BJ (cell line): ENCODE results near the gene ZNF423. TPM values are rescaled to one million over a fixed set of nuclear protein-coding genes. Genes with fewer than 3 reads are reported as not detected.

Experiments used
- CTCF ChIA-PET: fragments of 350-600 bp; formaldehyde crosslinking; extraction: SDS; loops from one replicate; lab custom pipeline; 2021; ENCODE audit warnings: antibody characterized with exemption, inconsistent platforms; lab: Yijun Ruan, JAX
- POLR2A ChIA-PET: fragments of 300-600 bp; sonication (Branson Sonifier 250); formaldehyde crosslinking; extraction: SDS; loops from one replicate; lab custom pipeline; 2021; ENCODE audit warnings: antibody characterized with exemption; lab: Charles Lee
- DNase-seq: peaks from one replicate; pipeline ENCODE4 v3.0.0-alpha.2; 2011; ENCODE audit warnings: low read depth
- H3K27me3 ChIP-seq: 2 replicates; pipeline ENCODE4 v1.6.0; 2011; ENCODE audit warnings: low read length; ENCODE audit not compliant: control insufficient read depth, insufficient read depth
- H3K36me3 ChIP-seq: 2 replicates; pipeline ENCODE4 v1.5.1; 2011; ENCODE audit warnings: low read length; ENCODE audit not compliant: control insufficient read depth, insufficient read depth
- H3K4me3 ChIP-seq: 2 replicates; pipeline ENCODE4 v1.5.1; 2011; ENCODE audit warnings: low read depth, mild to moderate bottlenecking, control low read depth, low read length
- CTCF ChIP-seq: IDR thresholded peaks from 2 replicates; pipeline ENCODE4 v1.5.1; 2011; ENCODE audit warnings: low read depth, mild to moderate bottlenecking, control low read depth, inconsistent platforms, low read length, moderate library complexity; ENCODE audit not compliant: insufficient read depth
- polyA plus RNA-seq: library from polyadenylated mRNA; depleted of rRNA; stranded (reverse); fragments of >200 nt; gene quantifications from 2 replicates; pipeline ENCODE4 v1.2.3, GENCODE V29; 2011

The ZNF423 gene
- polyA plus RNA-seq, 1 experiment = 0.22 TPM

- no peak for DNase-seq
- TF ChIP-seq CTCF = no peak
- Histone ChIP-seq H3K27me3 (no peaks in the 10 kb centered on the region), H3K36me3 (no peaks in the 10 kb centered on the region), H3K4me3 (no peak overlapping the region)
- CTCF ChIA-PET = interaction anchor here (1.5 kb wide), 1 partner anchor 17 kb away, joined by 3 read pairs; no protein-coding TSS in a partner anchor
- POLR2A ChIA-PET = no interaction called here
These were observed 98.3 kb downstream of the ZNF423 start for GRCh38 chr16:49757559-49758069.

GRCh38 chr16:49756775-49757558 is 98.9 kb downstream of the ZNF423 start:
- Histone ChIP-seq H3K27me3 (no peaks in the 10 kb centered on the region), H3K4me3 (no peak overlapping the region), H3K36me3 (no peaks in the 10 kb centered on the region)
- ChIA-PET CTCF (interaction anchor here (1.5 kb wide), 1 partner anchor 18 kb away, joined by 3 read pairs; no protein-coding TSS in a partner anchor), POLR2A (no interaction called here)
- no peak for TF ChIP-seq CTCF
- DNase-seq = no peak

- no peak for TF ChIP-seq CTCF
- H3K36me3 ChIP-seq = no peaks in the 10 kb centered on the region
- DNase-seq = no peak
- CTCF ChIA-PET = interaction anchor here (1.0 kb wide), 1 partner anchor 54 kb away, joined by 3 read pairs; no protein-coding TSS in a partner anchor
- no peaks in the 10 kb centered on the region for H3K27me3 ChIP-seq
- POLR2A ChIA-PET = no interaction called here
- no peak overlapping the region for H3K4me3 ChIP-seq
These were observed 100.0 kb downstream of the ZNF423 start for GRCh38 chr16:49755716-49756505.

- H3K27me3 ChIP-seq = no peaks in the 10 kb centered on the region
- no peaks in the 10 kb centered on the region for H3K36me3 ChIP-seq
- no peak for DNase-seq
- H3K4me3 ChIP-seq = peak overlapping the region; percentile 38
- TF ChIP-seq CTCF = peak; percentile 70
- CTCF ChIA-PET = interaction anchor here (0.7 to 1.0 kb wide), 3 partner anchors 54 to 262 kb away, joined by 3 read pairs; no protein-coding TSS in a partner anchor
- POLR2A ChIA-PET = no interaction called here
These were observed 100.6 kb downstream of the ZNF423 start for GRCh38 chr16:49755313-49755620.
